CD1c-positive myeloid dendritic cell (primary cell): Measurements from ENCODE around the gene VGLL2.
"Not testable (repeated sequence)": the region's sequence is repeated elsewhere in the genome, so short reads cannot be mapped to it uniquely, and the experiment has no call there.

Experiments used
- DNase-seq: peaks from one replicate; pipeline ENCODE4 v3.0.0-alpha.2; 2016; ENCODE audit errors: extremely low spot score

VGLL2 gene

GRCh38 chr6:117265410-117266256 lies at the start of gene VGLL2:
Gene VGLL2 (plus strand): TSS chr6:117265558. CDS start chr6:117265764, 206 bp downstream.
- DNase-seq = no peak

- DNase-seq = no peak
These were observed 42.5 kb upstream of the VGLL2 start for GRCh38 chr6:117222861-117223260.

DNA sequence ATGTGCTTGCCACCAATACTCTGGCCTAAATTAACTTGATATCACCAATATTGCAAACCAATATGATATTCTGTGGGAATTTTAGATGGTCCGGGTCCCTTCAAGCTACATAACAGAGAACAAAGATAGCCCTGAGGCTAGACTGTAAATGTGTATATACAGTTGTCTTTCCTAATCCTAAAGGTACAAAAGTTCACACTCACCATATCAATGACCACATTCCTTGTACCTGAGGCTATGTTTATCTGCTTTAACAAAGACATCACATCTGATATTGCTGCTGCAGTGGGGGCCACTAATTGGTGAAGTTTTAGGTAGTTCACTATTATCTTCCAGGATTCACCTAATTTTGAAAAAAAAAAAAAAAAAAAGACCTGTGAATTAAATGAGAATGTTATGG lies 38.6 kb upstream of the VGLL2 start:
- no peak for DNase-seq

GRCh38 chr6:117227245-117227962 lies 38.0 kb upstream of the VGLL2 start:
- no peak for DNase-seq

DNA sequence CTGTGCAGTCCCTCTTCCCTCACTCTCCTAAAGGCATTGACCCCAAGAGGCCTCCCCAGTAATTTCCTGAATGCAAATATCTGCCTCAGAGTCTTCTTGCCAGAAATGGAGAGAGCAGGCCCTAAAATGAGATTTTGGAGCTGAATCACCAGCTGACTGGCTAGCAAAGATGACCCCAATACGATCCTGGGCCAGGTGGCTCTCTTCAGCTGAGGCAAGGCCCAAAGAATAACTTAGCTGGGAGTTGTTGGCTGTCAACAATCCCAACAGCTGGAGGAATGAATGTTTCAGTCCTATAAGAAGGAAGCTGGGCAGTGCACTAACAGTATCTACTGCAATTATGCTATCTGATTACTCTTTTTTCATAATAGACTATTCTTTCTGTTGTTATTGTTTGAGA lies 37.2 kb upstream of the VGLL2 start:
- no peak for DNase-seq

GRCh38 chr6:117229870-117230269 lies 35.5 kb upstream of the VGLL2 start:
- DNase-seq = no peak

- DNase-seq = no peak
These were observed 33.9 kb upstream of the VGLL2 start for GRCh38 chr6:117231466-117231865.

GRCh38 chr6:117232196-117232595 lies 33.2 kb upstream of the VGLL2 start:
- DNase-seq = no peak

- DNase-seq = no peak
These were observed 32.2 kb upstream of the VGLL2 start for GRCh38 chr6:117233145-117233544.

GRCh38 chr6:117237561-117237960 lies 27.8 kb upstream of the VGLL2 start:
- DNase-seq = no peak

DNA sequence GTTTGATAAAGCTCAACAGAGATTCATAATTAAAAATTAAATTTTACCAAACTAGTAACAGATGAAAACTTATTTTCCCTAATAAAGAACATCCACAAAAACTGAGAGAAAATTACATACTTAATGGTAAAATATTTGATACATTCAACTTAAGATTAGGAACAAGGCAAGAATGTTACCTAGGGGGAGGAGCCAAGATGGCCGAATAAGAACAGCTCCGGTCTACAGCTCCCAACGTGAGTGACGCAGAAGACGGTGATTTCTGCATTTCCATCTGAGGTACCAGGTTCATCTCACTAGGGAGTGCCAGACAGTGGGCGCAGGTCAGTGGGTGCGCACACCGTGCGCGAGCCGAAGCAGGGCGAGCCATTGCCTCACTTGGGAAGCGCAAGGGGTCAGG lies 20.8 kb upstream of the VGLL2 start:
- not testable (repeated sequence) for DNase-seq

DNA sequence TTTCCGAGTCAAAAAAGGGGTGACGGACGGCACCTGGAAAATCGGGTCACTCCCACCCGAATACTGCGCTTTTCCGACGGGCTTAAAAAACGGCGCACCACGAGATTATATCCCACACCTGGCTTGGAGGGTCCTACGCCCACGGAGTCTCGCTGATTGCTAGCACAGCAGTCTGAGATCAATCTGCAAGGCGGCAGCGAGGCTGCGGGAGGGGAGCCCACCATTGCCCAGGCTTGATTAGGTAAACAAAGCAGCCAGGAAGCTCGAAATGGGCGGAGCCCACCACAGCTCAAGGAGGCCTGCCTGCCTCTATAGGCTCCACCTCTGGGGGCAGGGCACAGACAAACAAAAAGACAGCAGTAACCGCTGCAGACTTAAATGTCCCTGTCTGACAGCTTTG lies 20.4 kb upstream of the VGLL2 start:
- not testable (repeated sequence) for DNase-seq

GRCh38 chr6:117253785-117254184 lies 11.6 kb upstream of the VGLL2 start:
- DNase-seq = no peak

DNA sequence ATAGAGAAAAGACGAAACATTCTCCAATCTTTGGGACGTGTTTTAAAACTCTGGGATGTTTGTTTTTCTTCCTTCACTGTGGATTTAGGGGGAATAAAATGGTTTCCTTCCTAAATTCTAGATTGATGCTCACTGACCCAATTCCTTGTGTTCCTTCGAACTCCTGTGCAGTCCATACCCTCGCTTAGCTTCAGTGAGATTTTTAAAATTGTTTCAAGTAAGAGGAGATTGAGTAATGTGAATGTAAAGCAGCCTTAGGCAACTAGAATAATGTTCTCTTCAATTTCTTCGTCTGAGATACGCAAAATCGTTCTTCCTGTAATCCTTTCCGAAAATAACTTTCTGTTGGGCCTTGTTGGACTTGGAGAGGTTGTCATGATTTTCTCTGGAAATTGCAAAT lies 2.6 kb upstream of the VGLL2 start:
- DNase-seq = no peak

DNA sequence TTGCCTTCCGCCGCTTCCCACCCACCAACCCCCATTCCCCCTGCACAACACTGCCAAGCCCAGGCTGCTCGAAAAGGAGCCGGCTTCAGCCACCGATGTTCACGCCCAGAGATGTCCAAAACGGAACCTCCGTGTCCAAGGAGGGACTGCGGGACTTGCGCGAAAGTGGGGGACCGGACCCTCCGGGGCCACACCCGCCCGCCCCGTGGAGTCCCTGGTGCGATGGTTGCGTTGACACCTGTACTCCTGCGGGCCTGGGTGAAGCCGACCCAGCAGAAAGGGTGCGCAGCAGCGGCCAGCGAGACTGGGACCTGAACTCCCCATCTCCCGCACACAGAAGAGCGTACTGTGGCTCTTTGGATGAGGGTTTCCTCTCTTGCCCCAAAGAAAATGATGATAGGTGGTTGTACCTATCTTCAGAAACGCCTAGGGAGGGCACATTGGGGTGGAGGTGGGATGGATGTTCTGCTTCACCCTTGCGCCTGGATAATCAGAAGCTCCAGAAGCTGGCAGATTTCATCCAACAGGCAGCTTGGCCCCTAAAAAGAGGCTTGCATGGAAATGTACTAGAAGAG lies 1.9 kb upstream of the VGLL2 start:
- no peak for DNase-seq

DNA sequence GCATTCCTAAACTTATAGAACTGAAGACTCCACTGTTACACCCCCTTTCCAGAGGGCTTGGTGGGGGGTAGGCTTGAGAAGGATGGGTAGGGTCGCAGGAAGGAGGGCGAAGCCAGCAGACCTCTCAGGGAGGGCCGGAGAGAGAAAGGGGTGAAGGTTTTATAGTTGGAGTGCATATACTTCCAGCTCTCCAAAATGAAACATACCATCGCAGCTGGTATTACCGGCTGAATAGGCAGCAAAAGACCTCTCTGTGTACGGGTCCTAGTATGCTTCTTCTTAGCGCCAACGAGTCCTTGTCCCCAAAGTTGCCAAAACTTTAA lies 1.0 kb upstream of the VGLL2 start:
- DNase-seq = no peak

DNA sequence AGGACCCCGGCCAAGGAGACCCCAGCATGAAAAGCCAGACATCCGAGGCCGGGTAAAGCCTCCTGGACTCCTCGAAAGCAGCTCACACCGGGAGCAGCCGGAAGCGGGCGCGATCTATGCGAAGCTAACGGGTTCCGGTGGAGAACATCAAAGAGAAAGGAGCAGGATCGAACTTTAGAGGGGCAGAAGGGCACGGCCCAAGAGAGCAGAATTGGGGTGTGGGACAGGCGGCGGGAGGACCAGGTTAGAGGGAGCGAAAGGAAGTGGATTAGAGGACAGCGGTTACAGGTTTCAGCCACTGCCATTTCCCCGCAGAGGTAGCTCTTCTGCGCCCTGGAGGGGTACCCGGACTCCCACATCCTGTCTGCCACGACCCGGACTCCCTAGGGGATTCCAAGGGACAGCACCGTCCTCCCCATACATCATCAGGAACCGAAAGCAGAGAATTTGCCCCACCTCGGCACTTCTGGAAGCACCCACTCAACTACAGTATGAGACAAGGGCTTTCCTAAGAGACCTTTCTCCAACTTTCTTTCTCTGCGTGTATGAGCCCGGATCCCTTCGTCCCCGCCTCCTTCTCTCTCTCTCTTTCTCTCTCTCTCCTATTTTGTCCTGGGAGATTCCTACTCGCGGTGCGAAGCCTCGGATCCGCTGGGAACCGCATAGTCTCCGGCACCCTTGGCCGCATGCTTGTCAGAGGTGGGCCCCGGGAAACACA lies 507 bp upstream of the VGLL2 start:
- DNase-seq = no peak

DNA sequence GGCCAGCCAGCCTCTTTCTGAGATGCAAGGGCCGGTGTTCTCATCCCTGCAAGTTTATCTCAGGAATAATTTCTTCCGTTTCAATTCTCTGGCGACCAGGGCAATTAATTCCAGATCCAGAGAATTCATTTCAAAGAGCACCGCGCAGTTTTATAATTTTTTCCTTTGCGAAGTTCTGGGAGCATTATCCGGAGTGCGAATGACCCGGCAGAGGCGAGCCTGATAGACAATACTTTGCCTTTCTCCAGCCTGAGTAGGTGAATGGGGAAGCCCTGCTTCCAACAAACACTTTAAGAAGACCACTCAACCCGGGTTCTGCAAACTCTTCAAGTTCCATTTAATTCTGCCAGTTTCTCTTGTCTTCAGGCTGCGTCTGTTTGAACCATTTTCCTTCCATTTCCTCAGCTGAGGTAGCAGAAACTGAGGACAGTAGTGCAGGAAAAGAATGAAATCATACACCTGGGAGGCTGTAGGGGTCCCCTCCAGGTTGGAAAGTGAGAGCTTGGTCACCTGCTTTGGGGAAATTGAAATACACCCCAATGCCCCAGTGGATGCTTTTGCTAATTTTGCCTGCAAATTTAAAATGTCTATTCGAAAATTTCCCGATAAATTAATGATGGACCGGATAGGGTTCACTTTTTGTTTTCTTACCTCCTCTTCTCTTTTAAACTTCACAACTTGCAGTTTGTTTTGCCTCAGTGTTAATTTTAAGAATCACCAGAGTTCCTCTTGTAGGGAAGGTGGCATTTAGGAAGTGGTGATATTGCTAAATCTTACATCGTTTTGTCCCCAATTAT lies 1.1 kb downstream of the VGLL2 start:
- DNase-seq = no peak

DNA sequence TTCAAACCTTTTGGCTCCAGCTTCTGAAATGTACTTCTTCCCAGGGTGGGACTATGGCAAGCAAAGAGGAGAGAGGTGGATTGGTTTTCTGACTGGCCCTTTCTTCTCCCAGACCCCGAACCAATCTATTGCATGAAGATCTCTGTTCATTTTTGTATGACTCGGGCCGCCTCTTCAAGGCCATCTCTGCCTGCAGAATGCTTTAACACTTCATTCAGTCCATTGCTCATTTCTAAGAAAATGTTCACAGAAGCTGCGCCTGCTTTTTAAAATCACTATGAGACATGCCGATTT lies 1.6 kb downstream of the VGLL2 start:
- no peak for DNase-seq

- DNase-seq = no peak
These were observed 2.6 kb downstream of the VGLL2 start for GRCh38 chr6:117267766-117268534.

DNA sequence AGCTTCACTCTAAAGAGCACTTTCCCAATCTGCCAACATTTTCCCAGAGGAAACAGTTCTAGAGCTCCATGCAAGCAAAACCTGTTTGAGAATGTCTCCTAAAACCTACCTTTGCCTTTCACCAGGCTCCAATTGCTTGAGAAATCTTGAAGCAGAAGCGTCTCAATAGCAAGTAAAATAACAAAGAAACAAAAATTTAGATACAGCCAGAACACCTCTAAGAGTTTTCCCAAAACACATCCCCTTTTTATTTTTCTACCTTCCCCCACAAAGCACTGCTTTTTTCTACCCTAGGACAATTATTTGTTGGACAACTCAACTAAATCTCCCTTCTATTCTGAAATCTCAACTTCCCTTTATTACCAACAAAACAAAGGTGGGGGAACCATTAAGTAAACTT lies 3.6 kb downstream of the VGLL2 start:
- DNase-seq = no peak
